Dedifferentiated amniotic fluid mesenchymal stem cell (primary cell): ENCODE measurements around the gene FBXO45.
"Not testable (repeated sequence)": the region's sequence is repeated elsewhere in the genome, so short reads cannot be mapped to it uniquely, and the experiment has no call there.

ENCODE experiments used
- DNase-seq: peaks from one replicate; pipeline ENCODE4 v3.0.0-alpha.2; 2016; ENCODE audit errors: extremely low spot score

Gene FBXO45

GRCh38 chr3:196619223-196619622 is 50.8 kb downstream of the FBXO45 start:
- no peak for DNase-seq

GRCh38 chr3:196619627-196620026 is 51.2 kb downstream of the FBXO45 start:
- not testable (repeated sequence) for DNase-seq

GRCh38 chr3:196620161-196620604 is 51.7 kb downstream of the FBXO45 start:
- no peak for DNase-seq

GRCh38 chr3:196620684-196621083 is 52.2 kb downstream of the FBXO45 start:
- no peak for DNase-seq

- no peak for DNase-seq
These were observed 53.2 kb downstream of the FBXO45 start for GRCh38 chr3:196621611-196622010.

- no peak for DNase-seq
These were observed 55.8 kb downstream of the FBXO45 start for GRCh38 chr3:196624067-196624790.

GRCh38 chr3:196624907-196625306 is 56.4 kb downstream of the FBXO45 start:
- DNase-seq = no peak

- no peak for DNase-seq
These were observed 56.9 kb downstream of the FBXO45 start for GRCh38 chr3:196625331-196625730.

- DNase-seq = no peak
These were observed 59.4 kb downstream of the FBXO45 start for GRCh38 chr3:196627918-196628231.

- no peak for DNase-seq
These were observed 60.8 kb downstream of the FBXO45 start for GRCh38 chr3:196629228-196629627.

- no peak for DNase-seq
These were observed 63.2 kb downstream of the FBXO45 start for GRCh38 chr3:196631682-196632045.

- peak; percentile 53 for DNase-seq
These were observed 63.7 kb downstream of the FBXO45 start for GRCh38 chr3:196632046-196632751.

GRCh38 chr3:196633555-196634151 is 65.2 kb downstream of the FBXO45 start:
- DNase-seq = no peak

GRCh38 chr3:196634224-196634623 is 65.8 kb downstream of the FBXO45 start:
- no peak for DNase-seq

- no peak for DNase-seq
These were observed 66.4 kb downstream of the FBXO45 start for GRCh38 chr3:196634829-196635228.

- DNase-seq = no peak
These were observed 68.2 kb downstream of the FBXO45 start for GRCh38 chr3:196636369-196637349.

GRCh38 chr3:196637941-196638340 is 69.5 kb downstream of the FBXO45 start:
- not testable (repeated sequence) for DNase-seq
